OCI-LY3 (cell line): ENCODE data around the gene PMF1.

Experiments used
- CTCF ChIP-seq: fragments of 200-600, 300-600 bp; sonication (generic); IDR thresholded peaks from 2 replicates; pipeline ENCODE4 v1.5.1; 2014; ENCODE audit warnings: antibody characterized with exemption, low read length, low read depth
- EZH2phosphoT487 ChIP-seq: fragments of 200-600 bp; shearing (Covaris generic); IDR thresholded peaks from 2 replicates; pipeline ENCODE4 v1.6.1; 2018; ENCODE audit warnings: antibody characterized with exemption, mixed run types, low read depth

- TF ChIP-seq CTCF (no peak), EZH2phosphoT487 (no peak)
Measured at GRCh38 chr1:156253634-156254033, 40.8 kb downstream of the PMF1 start.
